Activated T-cell treated with anti-CD3 and anti-CD28 coated beads, Interleukin-2, amount 50 U/mL, for 72 hours (primary cell): ENCODE measurements around the gene FAR2. TPM values are rescaled to one million over a fixed set of nuclear protein-coding genes. Genes with fewer than 3 reads are reported as not detected.

Source experiments
- ATAC-seq, 2 donors: fragments of 150-1000 bp; cut with Tn5 transposase; replicated peaks in 1 of 2; 2 replicates each; pipeline ENCODE4 v1.10.0; 2021; ENCODE audit warnings: moderate library complexity in 2 of 2, mild to moderate bottlenecking in 1 of 2
- DNase-seq, 2 donors: peaks; one replicate each; pipeline ENCODE4 v3.0.0; 2021 to 2022; ENCODE audit warnings: mixed read lengths in 1 of 2
- H3K27ac Mint-ChIP-seq: one replicate; pipeline ENCODE4 v1.8.0; 2022; ENCODE audit warnings: mild to moderate bottlenecking, moderate library complexity, mixed read lengths
- H3K27me3 Mint-ChIP-seq: one replicate; pipeline ENCODE4 v1.8.0; 2022; ENCODE audit warnings: low read depth, mixed read lengths
- H3K36me3 Mint-ChIP-seq, 2 donors: one replicate each; pipeline ENCODE4 v1.8.0; 2022; ENCODE audit warnings: mixed read lengths in 2 of 2, mild to moderate bottlenecking in 1 of 2; ENCODE audit not compliant: insufficient read depth in 2 of 2
- H3K4me1 Mint-ChIP-seq: one replicate; pipeline ENCODE4 v1.8.0; 2022; ENCODE audit warnings: low read depth, mixed read lengths
- H3K4me3 Mint-ChIP-seq, 2 donors: one replicate each; pipeline ENCODE4 v1.8.0; 2022; ENCODE audit warnings: mild to moderate bottlenecking in 2 of 2, mixed read lengths in 2 of 2, moderate library complexity in 2 of 2
- H3K9me3 Mint-ChIP-seq, 2 donors: one replicate each; pipeline ENCODE4 v1.8.0; 2022; ENCODE audit warnings: mixed read lengths in 2 of 2
- total RNA-seq, 2 donors: library from RNA; stranded (reverse); gene quantifications; one replicate each; pipeline ENCODE4 v1.2.3, GENCODE V29; 2022

FAR2 gene
- total RNA-seq, 2 donors from 2014 or later = 2.3 to 2.5 TPM

DNA sequence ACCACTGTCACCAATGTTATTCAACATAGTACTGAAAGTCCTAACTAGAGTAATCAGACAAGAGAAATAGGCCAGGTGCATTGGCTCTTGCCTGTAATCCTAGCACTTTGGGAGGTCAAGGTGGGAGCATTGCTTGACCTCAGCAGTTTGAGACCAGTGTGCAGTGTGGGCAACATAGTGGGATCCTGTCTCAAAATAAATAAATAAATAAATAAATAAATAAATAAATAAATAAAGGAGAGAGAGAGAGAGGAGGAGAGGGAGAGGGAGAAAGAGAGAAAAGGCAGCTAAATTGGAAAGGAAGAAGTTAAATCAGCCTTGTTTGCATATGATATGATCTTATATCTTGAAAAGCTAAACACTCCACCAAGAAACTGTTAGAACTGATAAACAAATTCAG lies 115.3 kb downstream of the FAR2 start:
- no peaks in the 10 kb centered on the region for H3K4me1 Mint-ChIP-seq
- no peak overlapping the region for H3K4me3 Mint-ChIP-seq
- H3K9me3 Mint-ChIP-seq = peaks cover 14 to 21% of the 10 kb centered on the region in 2 donors
- peaks cover 8 to 11% of the 10 kb centered on the region in 2 donors for H3K36me3 Mint-ChIP-seq
- no peak for ATAC-seq
- no peak for DNase-seq
- H3K27me3 Mint-ChIP-seq = no peaks in the 10 kb centered on the region
- no peak overlapping the region for H3K27ac Mint-ChIP-seq

DNA sequence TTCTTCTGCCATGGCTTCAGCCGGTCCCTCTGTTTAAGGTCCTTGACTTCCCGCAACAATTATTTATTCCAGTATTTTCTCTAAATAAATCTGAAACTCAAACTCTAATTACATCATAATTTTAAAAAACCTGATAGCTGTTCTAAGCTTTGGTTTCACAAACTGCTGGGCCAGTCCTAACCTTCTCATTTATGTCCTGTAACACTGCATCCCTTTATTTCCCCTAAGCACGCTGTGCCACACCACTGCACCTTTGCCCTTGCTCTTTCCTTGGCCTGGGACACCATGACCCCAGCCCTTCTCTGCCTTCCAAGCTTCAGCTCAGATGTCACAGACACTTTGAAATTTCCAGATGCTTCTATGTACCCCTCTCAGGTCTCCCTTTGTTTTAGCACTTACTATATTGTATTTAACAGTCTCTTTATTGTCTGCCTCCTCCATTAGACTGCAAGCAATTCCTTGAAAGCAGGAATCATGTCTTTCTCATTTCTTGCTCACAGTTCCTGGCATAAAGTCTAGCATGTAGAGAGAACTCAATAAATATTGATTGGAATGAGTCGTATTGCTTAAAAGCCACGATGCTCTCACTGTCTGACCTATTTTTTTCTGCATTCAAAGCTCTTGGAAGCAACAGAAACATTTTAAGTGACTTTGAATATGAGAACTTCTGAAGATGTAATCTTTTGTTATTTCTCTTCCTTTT lies 120.8 kb downstream of the FAR2 start:
- no peaks in the 10 kb centered on the region for H3K9me3 Mint-ChIP-seq
- no peaks in the 10 kb centered on the region for H3K36me3 Mint-ChIP-seq
- H3K27ac Mint-ChIP-seq = no peak overlapping the region
- H3K4me3 Mint-ChIP-seq = no peak overlapping the region
- DNase-seq (no peak), ATAC-seq (no peak)
- no peaks in the 10 kb centered on the region for H3K4me1 Mint-ChIP-seq
- H3K27me3 Mint-ChIP-seq = no peaks in the 10 kb centered on the region

DNA sequence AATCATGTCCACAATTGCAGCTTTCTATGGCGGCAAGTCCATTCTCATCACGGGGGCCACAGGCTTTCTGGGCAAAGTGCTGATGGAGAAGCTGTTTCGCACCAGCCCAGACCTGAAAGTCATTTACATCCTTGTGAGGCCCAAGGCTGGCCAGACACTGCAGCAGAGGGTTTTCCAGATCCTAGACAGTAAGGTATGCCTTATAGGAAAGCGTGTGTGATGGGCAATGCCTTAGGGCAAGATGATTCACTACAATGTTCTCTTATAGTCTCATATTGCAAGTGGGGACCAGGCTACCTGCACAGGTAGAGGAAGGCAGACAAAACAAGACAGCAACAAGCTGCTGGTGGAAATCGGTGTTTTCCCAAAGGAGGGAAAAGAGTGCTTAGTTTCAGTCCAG lies 121.4 kb downstream of the FAR2 start:
- H3K4me3 Mint-ChIP-seq = no peak overlapping the region
- DNase-seq (no peak), ATAC-seq (no peak)
- no peak overlapping the region for H3K27ac Mint-ChIP-seq
- no peaks in the 10 kb centered on the region for H3K9me3 Mint-ChIP-seq
- H3K36me3 Mint-ChIP-seq = peaks cover 0 to under 1% of the 10 kb centered on the region in 2 donors
- no peaks in the 10 kb centered on the region for H3K4me1 Mint-ChIP-seq
- H3K27me3 Mint-ChIP-seq = no peaks in the 10 kb centered on the region

- no peak for ATAC-seq
- Mint-ChIP-seq H3K9me3 (no peaks in the 10 kb centered on the region), H3K36me3 (peaks cover 0 to 2% of the 10 kb centered on the region in 2 donors), H3K4me3 (no peak overlapping the region), H3K27ac (no peak overlapping the region), H3K4me1 (no peaks in the 10 kb centered on the region), H3K27me3 (no peaks in the 10 kb centered on the region)
- DNase-seq = no peak
Observed at GRCh38 chr12:29273178-29273843, 124.2 kb downstream of the FAR2 start.

DNA sequence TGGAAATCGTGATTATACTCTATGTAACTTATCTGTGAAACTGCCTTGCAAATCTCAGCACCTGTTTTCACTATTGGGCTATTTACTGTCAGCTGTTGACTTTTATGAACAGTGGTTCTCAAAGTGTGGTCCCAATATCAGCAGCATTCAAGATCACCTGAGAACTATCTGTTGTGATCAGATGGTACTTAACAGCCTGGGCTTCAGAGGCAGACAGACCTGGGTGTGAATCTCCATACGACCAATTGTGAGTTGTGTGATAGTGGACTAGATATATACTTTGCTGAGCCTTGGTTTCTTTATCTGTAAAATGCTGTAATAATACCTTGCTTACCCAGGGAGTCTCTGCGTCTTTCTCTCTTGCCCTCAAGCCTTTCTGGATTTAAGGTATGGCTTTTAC lies 126.8 kb downstream of the FAR2 start:
- no peaks in the 10 kb centered on the region for H3K27me3 Mint-ChIP-seq
- no peak overlapping the region for H3K27ac Mint-ChIP-seq
- no peaks in the 10 kb centered on the region for H3K4me1 Mint-ChIP-seq
- DNase-seq (no peak), ATAC-seq (no peak)
- H3K9me3 Mint-ChIP-seq = no peaks in the 10 kb centered on the region
- H3K4me3 Mint-ChIP-seq = no peak overlapping the region
- H3K36me3 Mint-ChIP-seq = peaks cover 0 to 2% of the 10 kb centered on the region in 2 donors

DNA sequence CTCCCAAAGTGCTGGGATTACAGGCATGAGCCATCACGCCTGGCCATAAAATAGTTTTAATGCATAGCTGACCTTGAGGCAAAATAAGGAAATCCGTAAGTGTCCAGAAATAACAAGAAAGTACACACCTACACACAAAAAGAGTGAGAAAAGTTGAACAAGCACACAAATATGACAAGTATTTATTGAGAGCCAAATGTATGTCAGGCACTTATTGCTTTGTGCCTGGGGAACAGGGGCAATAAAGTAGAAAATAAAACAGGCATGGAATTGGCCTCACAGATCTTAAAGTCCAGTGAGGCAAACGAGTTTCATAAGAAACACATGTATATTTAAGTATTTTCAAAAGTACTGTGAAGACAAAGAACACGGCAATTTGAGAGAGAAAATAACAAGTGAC lies 128.2 kb downstream of the FAR2 start:
- DNase-seq (no peak), ATAC-seq (no peak)
- Mint-ChIP-seq H3K9me3 (no peaks in the 10 kb centered on the region), H3K36me3 (peaks cover 0 to 2% of the 10 kb centered on the region in 2 donors), H3K4me3 (no peak overlapping the region), H3K27ac (no peak overlapping the region), H3K4me1 (no peaks in the 10 kb centered on the region), H3K27me3 (no peaks in the 10 kb centered on the region)

GRCh38 chr12:29278673-29279420 lies 129.8 kb downstream of the FAR2 start:
- ATAC-seq (no peak), DNase-seq (no peak)
- Mint-ChIP-seq H3K27ac (no peak overlapping the region), H3K4me3 (no peak overlapping the region), H3K9me3 (no peaks in the 10 kb centered on the region), H3K4me1 (no peaks in the 10 kb centered on the region), H3K27me3 (no peaks in the 10 kb centered on the region), H3K36me3 (peaks cover 0 to 2% of the 10 kb centered on the region in 2 donors)

DNA sequence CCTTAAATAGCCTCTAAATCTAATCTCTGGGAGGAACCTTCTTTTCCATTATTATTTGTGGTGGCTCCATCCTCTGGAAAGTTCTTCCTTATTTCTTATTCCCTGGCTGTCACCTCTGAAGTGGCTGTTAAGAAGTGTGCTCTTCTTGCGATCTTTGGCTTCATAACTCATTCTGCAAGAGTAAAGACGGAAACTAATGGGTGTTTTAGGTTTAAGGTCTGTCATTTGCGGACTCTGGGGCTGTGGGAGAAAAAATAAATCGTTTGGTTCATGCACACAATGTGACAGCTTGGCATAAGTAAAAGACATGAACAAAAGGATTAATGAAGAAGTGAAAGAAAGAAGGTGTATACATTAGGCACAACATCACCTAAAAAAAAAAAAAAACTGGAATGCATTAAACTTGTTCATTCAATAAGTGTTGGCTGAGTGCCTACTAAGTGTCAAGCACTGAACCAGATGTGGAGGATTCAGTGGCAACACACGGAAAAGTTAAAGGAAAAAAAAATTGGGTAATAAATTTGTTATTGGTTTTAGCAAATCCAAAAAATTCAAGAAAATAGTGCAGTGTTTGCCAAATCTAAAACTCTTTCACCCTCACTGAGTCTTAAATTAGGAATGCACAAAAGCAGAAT lies 132.4 kb downstream of the FAR2 start:
- H3K4me3 Mint-ChIP-seq = no peak overlapping the region
- H3K27me3 Mint-ChIP-seq = no peaks in the 10 kb centered on the region
- H3K27ac Mint-ChIP-seq = no peak overlapping the region
- ATAC-seq (no peak), DNase-seq (no peak)
- H3K36me3 Mint-ChIP-seq = no peaks in the 10 kb centered on the region
- H3K9me3 Mint-ChIP-seq = no peaks in the 10 kb centered on the region
- H3K4me1 Mint-ChIP-seq = no peaks in the 10 kb centered on the region

- ATAC-seq (no peak), DNase-seq (no peak)
- Mint-ChIP-seq H3K27me3 (no peaks in the 10 kb centered on the region), H3K9me3 (no peaks in the 10 kb centered on the region), H3K4me1 (no peaks in the 10 kb centered on the region), H3K36me3 (no peaks in the 10 kb centered on the region), H3K27ac (no peak overlapping the region), H3K4me3 (no peak overlapping the region)
Observed at GRCh38 chr12:29282031-29282816, 133.1 kb downstream of the FAR2 start.

DNA sequence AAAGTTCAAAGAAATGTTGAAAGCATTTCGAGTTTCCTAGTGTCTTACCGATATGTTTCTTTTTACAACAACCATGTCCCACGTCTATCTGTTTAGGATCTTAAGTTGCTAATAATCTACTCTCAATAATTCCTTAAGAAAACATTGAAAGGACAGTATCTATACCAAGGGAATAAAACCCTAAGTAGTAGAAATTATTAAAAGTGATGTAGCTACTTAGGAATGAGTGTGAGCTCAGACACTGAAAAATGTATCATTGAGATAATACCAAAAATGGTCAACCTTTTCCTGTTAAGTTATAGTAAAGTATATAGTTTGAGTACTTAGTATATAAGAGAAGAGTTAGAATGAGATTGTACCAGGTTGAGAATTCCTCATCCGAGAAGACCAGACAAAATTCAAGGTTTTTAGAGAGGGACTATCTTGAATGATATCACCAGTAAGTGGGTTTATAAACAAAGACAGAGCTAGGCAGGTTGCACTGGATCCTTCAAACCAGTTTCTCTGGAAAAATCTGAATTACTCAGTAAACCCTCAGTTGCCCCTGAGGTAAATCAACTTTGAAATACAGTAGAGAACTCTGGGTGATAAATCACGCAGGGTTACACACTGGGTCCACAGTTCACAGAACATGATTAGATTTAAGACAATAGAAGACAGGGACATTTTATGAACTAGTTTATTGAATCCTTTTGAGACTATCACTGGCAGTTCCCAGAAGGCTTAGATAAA lies 135.1 kb downstream of the FAR2 start:
- Mint-ChIP-seq H3K4me3 (no peak overlapping the region), H3K27ac (no peak overlapping the region), H3K27me3 (no peaks in the 10 kb centered on the region), H3K9me3 (no peaks in the 10 kb centered on the region), H3K4me1 (no peaks in the 10 kb centered on the region), H3K36me3 (peaks cover 0 to under 1% of the 10 kb centered on the region in 2 donors)
- DNase-seq (no peak), ATAC-seq (no peak)

DNA sequence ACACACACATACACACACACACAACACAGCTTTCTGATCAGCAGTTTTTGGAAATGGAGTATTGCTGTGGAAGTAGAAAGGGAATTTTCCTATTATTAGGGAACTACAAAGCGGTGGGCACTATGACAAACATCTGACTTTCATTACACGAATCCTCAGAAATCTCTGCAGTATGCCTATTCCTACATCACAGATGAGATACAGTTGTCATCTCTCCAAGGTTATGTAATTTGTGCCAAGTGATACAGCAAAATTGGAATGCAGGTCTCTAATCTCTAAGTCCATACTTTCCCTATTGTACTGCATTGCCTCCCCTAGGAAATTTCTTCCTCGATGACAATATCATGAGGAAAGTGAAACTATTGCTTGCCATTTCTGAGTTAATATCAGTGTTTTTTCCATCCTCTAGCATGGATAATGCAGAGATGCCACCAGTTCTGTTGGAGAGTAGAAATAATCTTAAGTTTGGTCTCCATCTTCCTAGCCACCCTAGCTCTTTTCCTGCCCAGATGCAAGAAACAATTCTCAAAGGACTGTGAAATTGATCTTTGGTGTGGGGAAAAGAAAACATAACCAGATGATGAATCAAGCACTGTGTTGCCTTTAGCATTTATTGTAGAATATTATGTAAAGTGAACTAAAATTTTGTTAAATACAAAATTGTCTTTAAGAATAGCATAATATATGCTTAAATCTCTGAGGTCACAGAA lies 137.2 kb downstream of the FAR2 start:
- H3K27ac Mint-ChIP-seq = no peak overlapping the region

More for the DNA sequence above, 137.2 kb downstream of the FAR2 start:
- DNase-seq = no peak
- Mint-ChIP-seq H3K9me3 (peaks cover 1 to 4% of the 10 kb centered on the region in 2 donors), H3K27me3 (no peaks in the 10 kb centered on the region), H3K4me3 (no peak overlapping the region), H3K36me3 (peaks cover 0 to 5% of the 10 kb centered on the region in 2 donors), H3K4me1 (no peaks in the 10 kb centered on the region)
- no peak for ATAC-seq
